ENCODE data around the gene GRK1.

The GRK1 gene

GRCh38 chr13:113650275-113650674 lies 16.7 kb upstream of the GRK1 start:
- H3K4me3 Mint-ChIP-seq, result no peak overlapping the region
- DNase-seq, result no peak
- peaks cover 6% of the 10 kb centered on the region for H3K27me3 Mint-ChIP-seq (ENCODE audit: low read depth, poor library complexity)
- TF ChIP-seq, protein P1, sequence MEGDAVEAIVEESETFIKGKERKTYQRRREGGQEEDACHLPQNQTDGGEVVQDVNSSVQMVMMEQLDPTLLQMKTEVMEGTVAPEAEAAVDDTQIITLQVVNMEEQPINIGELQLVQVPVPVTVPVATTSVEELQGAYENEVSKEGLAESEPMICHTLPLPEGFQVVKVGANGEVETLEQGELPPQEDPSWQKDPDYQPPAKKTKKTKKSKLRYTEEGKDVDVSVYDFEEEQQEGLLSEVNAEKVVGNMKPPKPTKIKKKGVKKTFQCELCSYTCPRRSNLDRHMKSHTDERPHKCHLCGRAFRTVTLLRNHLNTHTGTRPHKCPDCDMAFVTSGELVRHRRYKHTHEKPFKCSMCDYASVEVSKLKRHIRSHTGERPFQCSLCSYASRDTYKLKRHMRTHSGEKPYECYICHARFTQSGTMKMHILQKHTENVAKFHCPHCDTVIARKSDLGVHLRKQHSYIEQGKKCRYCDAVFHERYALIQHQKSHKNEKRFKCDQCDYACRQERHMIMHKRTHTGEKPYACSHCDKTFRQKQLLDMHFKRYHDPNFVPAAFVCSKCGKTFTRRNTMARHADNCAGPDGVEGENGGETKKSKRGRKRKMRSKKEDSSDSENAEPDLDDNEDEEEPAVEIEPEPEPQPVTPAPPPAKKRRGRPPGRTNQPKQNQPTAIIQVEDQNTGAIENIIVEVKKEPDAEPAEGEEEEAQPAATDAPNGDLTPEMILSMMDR (IDR thresholded peaks at IDR 0.05), result no peak
- peaks cover 12% of the 10 kb centered on the region for H3K9me3 Mint-ChIP-seq
- H3K36me3 Mint-ChIP-seq (ENCODE audit: low read depth), result peaks cover 37% of the 10 kb centered on the region
- H3K27ac Mint-ChIP-seq, result no peak overlapping the region
- H3K4me1 Mint-ChIP-seq, result peaks cover 18% of the 10 kb centered on the region

- Mint-ChIP-seq H3K27ac (no peak overlapping the region), H3K4me1 (peaks cover 22% of the 10 kb centered on the region), H3K4me3 (no peak overlapping the region), H3K9me3 (peaks cover 8% of the 10 kb centered on the region), H3K36me3 (ENCODE audit: low read depth) (peaks cover 34% of the 10 kb centered on the region), H3K27me3 (ENCODE audit: low read depth, poor library complexity) (peaks cover 6% of the 10 kb centered on the region)
- TF ChIP-seq, protein P1 (IDR thresholded peaks at IDR 0.05), result no peak
- no peak for DNase-seq
Observed at GRCh38 chr13:113650731-113651148, 16.3 kb upstream of the GRK1 start.

DNA sequence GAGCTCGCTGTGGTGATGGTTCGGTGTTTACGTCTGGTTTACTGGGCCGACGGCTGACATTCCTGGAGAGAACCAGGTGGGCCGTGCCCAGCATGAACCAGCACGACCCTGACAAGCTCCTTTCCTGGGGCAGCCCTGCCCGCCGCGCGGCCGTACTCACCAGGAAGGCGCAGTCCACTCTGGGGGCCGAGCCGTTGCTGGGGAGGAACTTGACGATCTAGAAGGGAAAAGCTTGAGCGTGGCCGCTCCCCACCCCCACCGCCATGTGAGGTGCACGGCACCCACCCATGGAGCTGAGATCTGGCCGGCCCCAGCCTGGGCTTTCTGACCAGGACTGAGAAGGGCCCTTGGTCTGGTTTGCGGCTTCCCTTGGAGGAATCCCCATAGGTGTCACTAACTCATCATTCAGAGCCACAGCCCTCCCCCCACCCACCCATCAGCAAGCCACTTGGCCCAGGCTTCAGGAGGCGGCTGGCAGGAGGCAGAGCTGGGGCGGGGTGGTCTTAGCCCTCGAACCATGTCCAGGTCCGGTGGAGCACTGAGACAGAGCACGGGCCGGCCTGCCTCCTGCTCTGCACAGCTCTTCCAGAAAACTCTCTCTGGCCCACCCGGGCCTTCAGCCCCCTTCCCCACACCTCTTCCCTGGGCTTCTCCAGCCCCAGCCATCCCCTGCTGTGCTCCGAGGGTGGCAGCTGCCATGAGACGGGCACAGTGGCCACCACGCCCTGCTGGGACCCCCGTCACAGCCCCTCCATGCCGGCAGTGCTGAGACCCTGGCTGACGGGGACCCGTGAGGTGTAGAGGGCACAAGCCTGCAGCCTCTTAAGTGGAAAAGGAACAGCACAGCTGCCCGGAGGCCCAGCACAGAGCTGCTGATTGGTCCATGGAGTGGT lies 15.3 kb upstream of the GRK1 start:
- peaks cover 10% of the 10 kb centered on the region for H3K27me3 Mint-ChIP-seq (ENCODE audit: low read depth, poor library complexity)
- no peak overlapping the region for H3K27ac Mint-ChIP-seq
- H3K9me3 Mint-ChIP-seq, result no peaks in the 10 kb centered on the region
- no peak for DNase-seq
- no peak overlapping the region for H3K4me3 Mint-ChIP-seq
- TF ChIP-seq, protein P1 (IDR thresholded peaks at IDR 0.05), result no peak
- peaks cover 31% of the 10 kb centered on the region for H3K4me1 Mint-ChIP-seq
- peaks cover 24% of the 10 kb centered on the region for H3K36me3 Mint-ChIP-seq (ENCODE audit: low read depth)

- no peak overlapping the region for H3K4me3 Mint-ChIP-seq
- peaks cover 10% of the 10 kb centered on the region for H3K27me3 Mint-ChIP-seq (ENCODE audit: low read depth, poor library complexity)
- DNase-seq, result no peak
- H3K4me1 Mint-ChIP-seq, result peaks cover 31% of the 10 kb centered on the region
- H3K27ac Mint-ChIP-seq, result no peak overlapping the region
- peaks cover 22% of the 10 kb centered on the region for H3K36me3 Mint-ChIP-seq (ENCODE audit: low read depth)
- H3K9me3 Mint-ChIP-seq, result no peaks in the 10 kb centered on the region
- TF ChIP-seq, protein P1 (IDR thresholded peaks at IDR 0.05), result no peak
Observed at GRCh38 chr13:113652404-113653263, 14.4 kb upstream of the GRK1 start.

DNA sequence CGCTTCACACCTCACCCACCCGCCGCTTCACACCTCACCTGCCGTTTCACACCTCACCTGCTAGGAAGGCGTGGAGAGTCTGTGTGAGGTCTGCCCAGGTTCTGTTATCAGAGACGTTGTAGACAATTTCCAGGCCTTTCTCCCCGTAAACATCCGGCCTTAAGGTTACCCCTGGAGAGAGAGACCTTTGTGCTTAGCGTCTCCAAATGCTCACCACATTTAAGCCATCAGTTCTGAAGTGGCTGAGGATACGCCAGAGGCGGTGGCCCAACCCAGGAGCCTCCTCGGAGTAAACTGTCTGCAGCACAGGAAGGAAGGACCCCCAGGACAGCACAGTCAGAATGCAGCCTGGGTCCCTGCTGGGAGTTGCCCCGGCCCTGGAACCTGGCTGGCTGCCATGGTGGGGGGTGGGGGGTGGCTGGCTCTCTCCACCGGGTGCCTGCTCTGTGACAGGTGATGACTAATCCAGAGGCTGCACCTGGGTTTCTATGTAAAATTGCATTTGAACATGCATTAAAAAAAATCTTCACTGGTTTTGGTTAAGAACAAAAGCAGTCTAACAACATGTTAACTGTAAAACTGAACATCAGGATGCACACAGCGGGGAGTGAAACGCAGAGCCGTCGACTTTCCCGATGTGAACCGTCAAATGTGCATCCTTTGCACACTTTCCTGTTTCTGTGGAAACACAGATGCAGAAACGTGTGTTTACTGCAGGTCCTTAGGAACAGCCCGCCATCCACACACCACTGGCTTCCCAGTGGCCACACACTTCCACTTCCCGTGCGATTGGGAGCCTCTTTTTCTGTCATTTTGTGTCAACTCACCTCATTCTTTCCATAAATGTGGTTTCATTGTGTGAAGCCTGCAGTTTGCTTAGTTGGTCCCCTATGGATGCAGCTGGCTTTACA lies 13.5 kb upstream of the GRK1 start:
- H3K9me3 Mint-ChIP-seq, result no peaks in the 10 kb centered on the region
- TF ChIP-seq, protein P1 (IDR thresholded peaks at IDR 0.05), result no peak
- no peak overlapping the region for H3K27ac Mint-ChIP-seq
- DNase-seq, result no peak
- no peak overlapping the region for H3K4me3 Mint-ChIP-seq
- H3K27me3 Mint-ChIP-seq (ENCODE audit: low read depth, poor library complexity), result peaks cover 10% of the 10 kb centered on the region
- peaks cover 13% of the 10 kb centered on the region for H3K36me3 Mint-ChIP-seq (ENCODE audit: low read depth)
- peaks cover 31% of the 10 kb centered on the region for H3K4me1 Mint-ChIP-seq
